ENCODE results near the gene PRR30.

The PRR30 gene

GRCh38 chr2:27154488-27154887 lies 15.3 kb upstream of the PRR30 start:
- DNase-seq (ENCODE audit: low read depth), result no peak

- DNase-seq (ENCODE audit: low read depth), result no peak
These were observed 13.7 kb upstream of the PRR30 start for GRCh38 chr2:27152796-27153464.

GRCh38 chr2:27152102-27152795 lies 13.0 kb upstream of the PRR30 start:
- DNase-seq (ENCODE audit: low read depth), result no peak

- DNase-seq (ENCODE audit: low read depth), result no peak
These were observed 11.5 kb upstream of the PRR30 start for GRCh38 chr2:27150639-27151230.

- DNase-seq (ENCODE audit: low read depth), result no peak
These were observed 10.6 kb upstream of the PRR30 start for GRCh38 chr2:27149570-27150405.

GRCh38 chr2:27148801-27149439 lies 9.7 kb upstream of the PRR30 start, which contains the start of gene TCF23:
Gene TCF23, plus strand, starts transcription at chr2:27149004. Its CDS starts 130 bp downstream, at chr2:27149134.
- DNase-seq (ENCODE audit: low read depth), result no peak

GRCh38 chr2:27147935-27148334 lies 8.7 kb upstream of the PRR30 start:
- no peak for DNase-seq (ENCODE audit: low read depth)

- no peak for DNase-seq (ENCODE audit: low read depth)
These were observed 6.5 kb upstream of the PRR30 start for GRCh38 chr2:27145682-27146081.

GRCh38 chr2:27143285-27143684 lies 4.1 kb upstream of the PRR30 start:
- no peak for DNase-seq (ENCODE audit: low read depth)

- DNase-seq (ENCODE audit: low read depth), result no peak
These were observed 1.1 kb downstream of the PRR30 start for GRCh38 chr2:27138111-27138510.

GRCh38 chr2:27137322-27137935 lies 1.8 kb downstream of the PRR30 start:
- no peak for DNase-seq (ENCODE audit: low read depth)

- no peak for DNase-seq (ENCODE audit: low read depth)
These were observed 2.5 kb downstream of the PRR30 start for GRCh38 chr2:27136751-27137150.

GRCh38 chr2:27135478-27135955 lies 3.7 kb downstream of the PRR30 start:
- DNase-seq (ENCODE audit: low read depth), result no peak

- DNase-seq (ENCODE audit: low read depth), result no peak
These were observed 4.3 kb downstream of the PRR30 start for GRCh38 chr2:27134781-27135477.

GRCh38 chr2:27133905-27134780 lies 5.1 kb downstream of the PRR30 start, which contains the start of gene PREB:
Gene PREB, minus strand, starts transcription at chr2:27134636. Its CDS starts 215 bp downstream, at chr2:27134421.
- DNase-seq (ENCODE audit: low read depth), result peak; percentile 96

GRCh38 chr2:27133195-27133875 lies 5.9 kb downstream of the PRR30 start:
- DNase-seq (ENCODE audit: low read depth), result no peak

GRCh38 chr2:27131429-27131828 lies 7.8 kb downstream of the PRR30 start:
- no peak for DNase-seq (ENCODE audit: low read depth)

GRCh38 chr2:27130396-27130795 lies 8.8 kb downstream of the PRR30 start:
- no peak for DNase-seq (ENCODE audit: low read depth)

Data from T follicular helper cell (primary cell).